HG03442 (cell line): ENCODE measurements around the gene PDZK1IP1.
A peak's percentile ranks its signal among the peaks of the same experiment; 100 is the strongest.
"Not testable (repeated sequence)": the region's sequence is repeated elsewhere in the genome, so short reads cannot be mapped to it uniquely, and the experiment has no call there.

Source experiments
- ATAC-seq: cut with Tn5 transposase; IDR thresholded peaks from one replicate; pipeline ENCODE4 v1.9.1; 2021; ENCODE audit warnings: mild to moderate bottlenecking, moderate library complexity; ENCODE audit not compliant: unreplicated experiment

PDZK1IP1 gene

DNA sequence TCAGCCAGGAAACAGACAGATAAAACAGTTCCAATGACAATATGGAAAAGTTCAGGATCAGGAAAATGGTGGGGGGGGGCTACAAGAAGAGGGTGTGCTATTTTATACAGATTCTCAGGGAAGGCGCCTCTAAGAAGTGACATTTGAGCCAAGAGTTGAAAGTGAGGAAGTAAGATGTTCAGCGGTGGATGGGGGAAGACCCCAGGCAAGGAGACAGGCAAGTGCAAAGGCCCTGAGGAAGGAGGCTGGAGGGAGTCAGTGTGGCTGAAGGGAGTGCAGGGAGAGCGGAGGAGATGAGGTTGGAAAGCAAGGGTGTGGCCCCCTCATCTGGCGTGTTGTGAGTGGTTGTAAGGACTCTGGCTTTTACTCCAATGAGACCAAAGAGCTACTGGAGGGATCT, 8.4 kb upstream of the PDZK1IP1 start:
- no peak for ATAC-seq

DNA sequence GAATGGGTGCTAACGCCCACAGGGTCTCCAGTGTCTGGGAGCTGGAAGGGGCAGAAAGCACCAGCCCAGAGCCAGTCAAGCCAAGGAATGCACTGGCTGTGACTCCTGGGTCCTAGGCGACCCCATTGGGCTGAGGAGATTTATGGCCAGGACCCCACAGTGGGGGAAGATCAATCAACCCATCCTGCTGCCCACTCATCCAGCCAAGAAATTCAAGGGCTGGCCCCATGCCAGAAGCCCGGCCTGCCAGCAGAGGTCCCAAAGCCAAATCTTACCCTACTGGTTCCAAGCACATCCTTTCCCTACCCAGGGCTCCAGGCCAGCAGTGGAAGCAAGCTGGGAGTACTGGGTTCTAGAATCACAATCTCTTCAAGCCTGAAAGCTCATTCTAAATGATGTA, 6.8 kb upstream of the PDZK1IP1 start:
- no peak for ATAC-seq

DNA sequence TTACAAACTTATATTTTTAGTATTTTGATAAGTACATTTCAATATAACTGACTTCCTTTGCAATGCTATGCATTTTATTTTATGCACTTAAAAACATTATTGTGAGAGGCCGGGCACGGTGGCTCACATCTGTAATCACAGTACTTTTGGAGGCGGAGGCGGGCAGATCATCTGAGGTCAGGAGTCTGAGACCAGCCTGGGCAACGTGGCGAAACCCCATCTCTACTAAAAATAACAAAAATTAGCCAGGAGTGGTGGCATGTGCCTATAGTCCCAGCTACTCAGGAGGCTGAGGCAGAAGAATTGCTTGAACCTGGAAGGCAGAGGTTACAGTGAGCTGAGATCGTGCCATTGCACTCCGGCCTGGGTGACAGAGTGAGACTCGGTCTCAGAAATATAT, 6.1 kb upstream of the PDZK1IP1 start:
- not testable (repeated sequence) for ATAC-seq

DNA sequence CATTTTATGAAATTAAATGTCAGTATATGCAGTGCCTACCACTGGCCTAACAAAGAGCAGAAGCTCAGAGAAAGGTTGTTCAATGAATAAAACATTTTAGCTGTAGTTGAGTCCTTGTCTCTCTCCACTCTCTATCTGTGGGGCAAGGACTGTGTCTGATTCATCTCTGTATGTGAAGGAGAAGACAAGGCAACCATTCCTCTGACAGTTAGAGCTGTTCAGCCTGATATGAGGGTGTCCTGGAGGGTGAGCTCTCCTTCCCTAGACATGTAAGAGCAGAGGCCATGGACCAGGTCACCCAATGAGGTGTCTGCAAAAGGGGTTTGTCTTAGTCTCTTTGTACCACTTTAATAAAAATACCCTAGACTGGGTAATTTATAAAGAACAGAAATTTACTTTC, 4.5 kb upstream of the PDZK1IP1 start:
- ATAC-seq = no peak

DNA sequence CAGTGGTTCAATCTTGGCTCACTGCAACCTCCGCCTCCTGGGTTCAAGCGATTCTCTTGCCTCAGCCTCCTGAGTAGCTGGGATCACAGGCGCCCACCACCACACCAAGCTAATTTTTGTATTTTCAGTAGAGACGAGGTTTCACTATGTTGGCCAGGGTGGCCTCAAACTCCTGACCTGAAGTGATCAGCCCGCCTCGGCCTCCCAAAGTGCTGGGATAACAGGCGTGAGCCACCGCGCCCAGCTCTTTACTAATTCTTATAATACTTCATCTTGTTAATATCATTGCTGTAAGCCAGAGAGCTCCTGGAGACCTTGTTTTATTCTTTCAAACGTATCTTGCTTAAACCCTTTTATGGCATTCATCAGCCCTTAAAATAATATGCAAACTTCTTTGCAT, 3.7 kb upstream of the PDZK1IP1 start:
- ATAC-seq = not testable (repeated sequence)

DNA sequence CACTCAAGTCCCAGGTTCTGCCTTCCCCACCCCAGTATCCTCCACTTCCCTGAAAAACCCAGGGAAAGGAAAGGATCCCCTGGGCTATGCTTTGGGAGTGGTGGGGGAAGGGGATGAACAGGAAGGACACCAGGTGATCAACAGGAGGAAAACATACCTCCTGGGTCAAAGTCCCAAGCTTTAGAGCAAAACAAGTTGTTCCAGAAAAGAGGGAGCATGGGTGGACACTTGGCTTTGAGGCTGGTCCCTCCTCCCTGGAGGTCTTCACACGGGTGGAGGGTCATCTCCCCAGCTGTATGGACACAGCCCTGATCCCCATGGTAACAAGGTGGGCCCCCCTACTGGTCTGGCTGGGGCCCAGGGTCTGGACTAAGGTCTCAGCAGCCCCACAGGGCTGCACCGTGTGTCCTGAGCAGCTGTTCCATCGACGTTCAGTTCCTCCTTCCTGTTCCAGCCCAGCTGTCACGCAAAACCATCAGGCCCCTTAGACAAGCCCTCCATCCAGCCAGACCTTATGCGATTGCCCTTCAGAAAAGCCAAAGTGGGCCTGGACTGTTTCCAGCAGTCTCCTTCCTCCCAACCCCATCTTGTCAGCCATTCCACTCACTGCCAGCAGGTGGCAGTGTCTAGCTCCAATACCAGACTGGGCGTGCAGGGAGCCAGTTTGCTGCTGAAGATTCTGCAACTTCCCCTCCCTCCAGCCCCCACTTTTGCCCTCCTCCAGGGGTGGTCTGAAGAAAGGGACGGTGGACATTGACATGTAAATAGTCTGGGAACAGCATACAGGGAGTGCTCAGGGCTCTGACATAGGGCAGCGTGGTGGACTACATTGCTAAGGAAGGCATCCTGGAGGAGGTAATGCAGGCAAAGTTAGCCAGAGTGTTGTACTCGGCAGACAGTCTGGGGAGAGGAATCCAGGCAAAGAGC, 2.9 kb upstream of the PDZK1IP1 start:
- ATAC-seq = peak; percentile 68

DNA sequence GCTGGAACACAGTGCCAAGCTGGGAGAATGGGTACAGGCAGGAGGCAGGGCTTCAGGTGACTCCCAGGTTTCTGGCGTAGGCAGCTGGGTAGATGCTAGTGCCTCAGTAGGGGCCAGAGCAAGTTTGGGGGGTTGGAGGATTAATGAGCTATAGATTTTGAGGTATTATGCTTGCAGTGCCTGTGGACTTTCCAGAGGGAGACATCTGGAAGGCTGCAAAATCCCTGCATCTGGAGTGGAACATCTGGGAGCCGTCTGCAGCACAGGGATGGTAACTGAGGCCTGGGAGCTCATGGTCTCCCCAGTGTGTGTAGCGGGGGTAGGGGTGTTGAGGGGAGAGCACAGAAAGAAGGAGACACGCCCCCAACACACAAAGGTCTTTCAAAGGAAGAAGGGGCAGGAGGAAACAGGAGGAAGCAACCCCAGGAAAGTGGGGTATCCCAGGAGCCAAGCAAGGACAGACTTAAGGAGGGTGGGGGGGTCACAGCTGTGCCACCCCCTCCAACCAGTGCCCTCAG, 2.2 kb upstream of the PDZK1IP1 start:
- ATAC-seq = no peak

DNA sequence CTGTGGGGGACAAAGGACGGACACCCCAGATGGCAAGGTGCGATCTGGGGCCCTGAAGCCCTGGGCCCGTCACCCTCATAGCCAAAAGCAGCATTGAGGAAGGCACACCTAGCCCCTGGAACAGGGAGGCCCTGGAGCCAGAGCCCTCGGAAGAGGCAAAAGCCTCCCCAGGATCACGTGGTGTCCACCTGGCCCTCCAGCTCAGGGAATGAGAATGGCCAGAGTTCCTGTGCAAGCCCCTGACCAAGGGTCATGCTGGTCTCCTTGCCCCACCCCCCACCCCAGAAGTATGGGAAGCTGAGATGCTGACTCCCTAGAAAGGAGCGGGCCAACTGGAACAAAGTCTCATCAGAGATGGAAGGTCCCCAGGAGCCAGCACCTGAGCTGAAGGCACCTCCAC, 1.0 kb upstream of the PDZK1IP1 start:
- no peak for ATAC-seq

DNA sequence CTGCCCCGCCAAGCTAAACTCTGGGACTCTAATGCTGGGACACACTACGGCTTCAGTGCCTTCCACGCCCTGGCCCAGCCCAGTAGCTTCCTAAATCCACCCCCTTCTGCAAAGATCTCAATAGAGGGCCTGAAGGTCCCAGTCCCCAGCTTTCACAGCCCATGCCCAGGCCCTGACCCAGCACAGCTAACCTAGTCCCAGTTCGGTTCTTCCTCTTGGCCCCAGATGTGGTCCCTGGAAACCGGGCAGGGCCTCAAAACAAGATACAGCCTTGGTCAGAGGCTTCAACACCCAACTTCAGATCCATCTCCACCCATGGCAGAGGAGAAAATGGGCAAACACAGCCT, 646 bp upstream of the PDZK1IP1 start:
- no peak for ATAC-seq

DNA sequence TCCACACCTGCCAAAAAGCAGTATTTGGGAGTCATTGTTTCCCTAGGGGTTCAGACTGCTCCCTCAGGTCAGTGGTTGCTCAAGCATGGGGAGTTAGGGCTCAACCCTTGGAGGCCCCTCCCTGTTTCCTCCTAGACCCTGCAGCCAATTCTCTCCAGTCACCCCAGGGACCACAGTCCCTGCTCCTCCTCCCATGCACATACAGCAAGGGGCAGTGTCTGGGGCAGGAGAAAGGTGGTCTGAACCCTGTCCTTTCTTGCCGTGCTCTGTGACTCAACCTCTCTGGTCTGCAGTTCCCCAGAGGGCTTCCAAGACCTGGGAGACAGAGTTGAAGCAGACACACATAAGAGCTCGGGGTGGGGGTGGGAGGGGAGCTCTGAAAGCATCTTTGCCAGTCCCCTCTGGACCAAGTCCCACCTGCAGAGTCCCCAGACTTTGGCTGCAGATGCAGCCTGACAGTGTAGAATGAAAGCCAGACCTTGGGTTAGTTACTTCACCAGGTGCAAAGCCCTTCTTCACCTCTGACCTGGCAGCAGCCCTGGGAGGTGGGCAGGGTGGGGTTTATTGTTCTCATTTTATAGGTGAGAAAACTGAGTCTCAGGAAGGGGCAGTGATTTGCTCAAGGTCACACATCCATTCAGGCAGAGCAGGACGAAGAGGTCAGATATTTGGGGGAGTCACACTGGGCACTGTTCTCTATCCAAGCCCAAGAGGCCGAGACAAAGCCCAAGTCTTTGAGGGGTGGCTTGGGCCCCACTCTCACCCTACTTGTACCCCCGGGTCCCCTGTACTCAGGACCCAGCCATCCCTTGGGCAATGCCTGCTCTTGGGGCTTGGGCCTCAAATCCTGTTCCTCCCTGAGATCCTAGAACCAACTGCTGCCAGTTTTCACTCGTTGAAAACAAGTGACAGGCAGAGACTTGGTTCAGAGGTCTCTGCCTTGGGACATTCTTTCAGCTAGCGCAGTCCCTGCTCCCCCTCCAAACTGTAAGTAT, 748 bp downstream of the PDZK1IP1 start:
- no peak for ATAC-seq

DNA sequence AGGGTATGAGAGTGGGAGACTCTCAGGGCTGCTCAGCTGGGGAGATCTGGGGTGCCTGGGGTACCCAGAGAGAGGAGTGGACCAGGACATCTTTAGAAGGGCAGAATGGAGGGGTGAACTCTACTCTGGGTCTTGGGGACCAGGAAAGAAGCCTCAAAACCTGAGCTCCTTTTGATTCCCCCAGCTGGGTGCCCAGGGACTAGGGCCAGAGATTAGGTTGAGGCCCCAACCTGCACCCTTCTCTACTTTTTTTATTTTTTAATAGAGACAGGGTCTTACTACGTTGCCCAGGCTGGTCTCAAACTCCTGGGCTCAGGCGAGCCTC, 1.9 kb downstream of the PDZK1IP1 start:
- no peak for ATAC-seq

DNA sequence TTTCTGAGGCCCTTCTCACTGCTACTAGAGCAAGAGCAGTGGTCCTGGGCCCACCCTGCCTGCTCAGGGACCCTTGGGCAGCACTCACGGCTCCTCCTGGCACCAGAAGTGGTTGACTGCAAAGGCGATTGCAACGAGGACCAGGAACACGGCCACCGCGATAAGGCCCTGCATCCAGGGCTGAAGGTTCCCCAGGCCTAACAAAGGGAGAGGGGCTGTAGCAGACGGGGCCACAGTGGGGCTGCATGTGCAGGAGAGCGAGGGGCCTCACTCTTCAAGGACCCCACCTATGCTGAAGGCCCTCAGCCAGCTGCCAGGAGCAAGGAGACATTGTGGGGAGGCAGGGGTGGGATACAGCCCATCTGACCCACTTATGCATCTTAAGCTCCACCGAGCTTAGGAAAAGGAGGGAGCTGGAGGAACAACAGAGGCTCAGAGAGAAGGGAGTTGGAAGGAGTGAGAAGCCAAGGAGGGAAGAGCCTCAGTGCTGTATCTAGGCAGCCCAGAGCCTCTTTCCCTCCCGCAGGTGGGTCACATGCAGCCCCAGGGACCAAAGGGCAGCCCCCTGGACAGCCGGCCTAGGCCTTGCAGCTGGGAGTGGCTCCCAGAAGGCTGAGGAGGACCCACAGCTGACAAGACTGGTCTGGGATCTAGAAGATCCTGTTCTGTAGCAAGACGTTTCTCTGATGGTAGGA, 2.5 kb downstream of the PDZK1IP1 start:
- ATAC-seq = no peak

DNA sequence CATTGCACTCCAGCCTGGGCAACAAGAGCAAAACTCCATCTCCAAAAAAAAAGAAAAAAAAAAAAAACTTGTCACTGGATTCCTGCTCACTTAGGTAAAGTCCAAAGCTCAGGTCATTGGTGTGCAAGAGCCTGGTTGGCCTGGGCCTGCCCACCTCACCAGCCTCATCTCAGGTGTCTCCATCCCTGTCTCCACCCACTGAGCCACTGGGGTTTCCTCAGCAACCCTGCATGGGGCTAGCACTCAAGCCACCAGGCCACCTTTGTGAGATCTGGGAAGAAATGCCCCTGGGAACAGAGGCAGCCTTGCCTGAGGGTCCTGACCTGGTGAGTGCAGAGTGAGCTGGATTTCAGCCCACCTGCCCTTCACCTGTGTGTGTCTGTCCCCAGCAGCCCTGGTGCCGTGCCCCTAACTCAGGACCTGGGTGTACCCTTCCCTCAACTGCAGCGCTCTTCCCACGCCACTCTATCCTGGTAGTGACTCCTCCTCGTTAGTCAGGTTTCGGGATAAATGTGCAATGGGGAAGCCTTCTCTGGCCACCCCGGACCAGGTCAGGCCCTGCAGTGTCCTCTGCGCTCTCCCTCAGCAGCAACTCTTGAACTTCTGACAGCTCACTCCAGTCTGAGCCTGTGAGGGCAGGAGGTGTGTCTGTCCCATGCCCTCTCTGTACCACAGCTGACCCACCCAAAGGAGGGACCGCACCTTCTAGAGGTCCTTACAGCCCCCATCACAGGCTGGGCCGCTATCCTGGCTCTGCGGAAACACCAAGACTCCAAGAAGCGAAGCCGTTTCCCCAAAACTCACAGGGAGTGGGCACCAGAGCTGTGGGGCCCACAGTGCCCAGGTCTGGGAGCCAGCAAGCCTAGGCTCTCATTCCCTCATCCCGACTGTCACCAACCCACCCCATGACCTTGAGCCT, 3.3 kb downstream of the PDZK1IP1 start:
- no peak for ATAC-seq

DNA sequence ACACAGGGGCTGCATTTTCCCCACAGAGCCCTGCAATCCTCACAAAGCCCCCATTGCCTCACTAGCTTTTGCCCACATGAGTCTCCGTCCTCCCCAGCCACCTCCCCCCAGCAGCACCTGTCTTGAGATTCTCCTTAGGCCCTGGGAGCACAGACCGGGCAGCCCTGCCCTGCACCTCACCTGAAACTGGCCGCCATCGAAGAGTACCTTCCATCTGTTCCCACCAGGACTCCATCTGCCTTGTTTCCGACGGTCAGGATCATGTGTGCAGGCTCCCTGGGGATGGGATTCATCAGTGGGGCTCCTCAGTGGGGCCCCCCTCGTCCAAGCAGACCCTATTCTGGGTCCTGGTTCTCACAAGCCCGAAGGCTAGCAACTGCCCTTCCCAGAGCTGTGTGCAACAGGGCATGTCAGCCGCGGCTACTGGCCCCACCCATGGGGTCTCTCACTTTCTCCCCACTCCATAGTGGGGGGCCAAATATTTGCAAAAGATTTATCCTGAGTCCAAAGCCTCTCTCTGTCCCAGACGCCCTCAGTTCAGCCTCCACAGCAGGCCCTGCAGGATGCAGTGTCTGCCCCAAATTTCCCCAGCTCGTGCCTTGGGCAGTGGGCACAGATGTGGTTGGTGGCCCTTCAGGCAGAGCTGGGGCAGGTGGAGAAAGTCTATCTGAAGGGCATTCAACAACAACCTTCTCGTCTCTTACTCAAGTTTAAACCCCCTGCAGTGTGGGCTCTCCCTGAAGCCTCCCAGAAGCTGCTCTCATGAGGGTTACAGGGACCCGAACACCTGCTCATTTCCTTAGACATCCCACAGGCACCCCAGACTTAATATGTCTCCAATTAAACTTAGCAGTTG, 4.8 kb downstream of the PDZK1IP1 start:
- no peak for ATAC-seq

DNA sequence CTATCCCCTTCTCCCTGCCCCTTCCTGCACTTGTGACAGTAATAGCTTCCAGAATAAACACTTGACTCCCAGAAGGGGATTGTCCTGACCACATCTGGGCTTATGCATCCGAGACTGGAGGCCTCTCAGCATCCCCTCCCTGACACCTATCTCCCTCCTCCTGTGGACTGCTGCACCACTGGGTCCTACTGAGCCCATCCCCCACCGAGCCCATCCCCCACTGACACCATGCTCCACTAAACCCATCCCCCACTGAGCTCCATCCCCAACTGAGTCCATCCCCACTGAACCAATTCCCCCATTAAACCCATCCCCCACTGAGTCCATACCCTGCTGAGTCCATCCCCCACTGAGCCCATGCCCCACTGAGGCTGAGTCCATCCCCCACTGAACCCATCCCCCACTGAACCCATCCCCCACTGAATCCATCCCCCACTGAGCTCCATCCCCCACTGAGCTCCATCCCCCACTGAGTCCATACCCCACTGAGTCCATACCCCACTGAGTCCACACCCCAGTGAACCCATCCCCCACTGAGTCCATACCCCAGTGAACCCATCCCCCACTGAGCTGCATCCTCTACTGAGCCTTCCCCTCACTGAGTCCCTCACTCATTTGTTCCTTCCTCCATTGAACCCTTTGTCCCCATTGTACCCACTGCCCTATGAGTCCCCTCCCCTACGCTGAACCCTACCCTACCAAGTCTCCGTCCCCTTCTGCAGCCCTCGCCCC, 5.6 kb downstream of the PDZK1IP1 start:
- ATAC-seq = no peak

DNA sequence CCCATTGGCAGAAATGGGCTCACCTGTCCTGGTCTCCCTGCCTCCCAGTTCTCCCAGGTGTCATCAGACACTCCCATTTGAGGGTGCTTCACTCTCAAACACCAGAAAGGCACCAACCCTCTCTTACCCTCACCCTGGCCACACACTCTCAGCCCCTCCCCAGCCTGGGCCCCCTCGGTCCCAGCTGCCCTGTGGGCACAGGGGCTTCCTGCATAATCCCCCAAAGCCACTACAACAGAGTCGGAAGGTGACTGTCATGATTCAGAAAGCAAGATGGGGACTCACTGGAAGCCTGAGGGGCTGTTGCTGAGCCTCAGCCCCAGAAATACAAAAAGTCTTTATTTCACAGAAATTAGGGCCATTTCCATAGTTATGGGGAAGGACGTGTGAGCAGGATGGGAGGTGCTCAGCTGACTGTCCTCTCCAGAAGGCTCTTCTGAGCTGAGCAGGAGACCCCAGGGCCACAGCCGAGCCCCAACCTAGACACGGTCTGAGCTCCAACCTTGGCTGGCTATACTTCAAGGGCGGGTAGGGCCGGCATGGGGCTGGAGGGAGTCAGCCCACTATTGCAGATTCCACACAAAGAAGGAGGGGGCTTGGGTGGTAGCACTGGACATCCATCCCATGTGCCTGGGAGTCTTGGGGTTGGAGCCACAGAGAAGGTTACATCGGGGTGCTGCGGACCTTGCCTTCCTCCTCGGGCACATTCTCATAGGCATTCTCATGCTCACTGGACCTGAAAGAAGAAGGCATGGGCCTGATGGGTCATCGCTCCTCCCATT, 6.3 kb downstream of the PDZK1IP1 start:
- no peak for ATAC-seq

DNA sequence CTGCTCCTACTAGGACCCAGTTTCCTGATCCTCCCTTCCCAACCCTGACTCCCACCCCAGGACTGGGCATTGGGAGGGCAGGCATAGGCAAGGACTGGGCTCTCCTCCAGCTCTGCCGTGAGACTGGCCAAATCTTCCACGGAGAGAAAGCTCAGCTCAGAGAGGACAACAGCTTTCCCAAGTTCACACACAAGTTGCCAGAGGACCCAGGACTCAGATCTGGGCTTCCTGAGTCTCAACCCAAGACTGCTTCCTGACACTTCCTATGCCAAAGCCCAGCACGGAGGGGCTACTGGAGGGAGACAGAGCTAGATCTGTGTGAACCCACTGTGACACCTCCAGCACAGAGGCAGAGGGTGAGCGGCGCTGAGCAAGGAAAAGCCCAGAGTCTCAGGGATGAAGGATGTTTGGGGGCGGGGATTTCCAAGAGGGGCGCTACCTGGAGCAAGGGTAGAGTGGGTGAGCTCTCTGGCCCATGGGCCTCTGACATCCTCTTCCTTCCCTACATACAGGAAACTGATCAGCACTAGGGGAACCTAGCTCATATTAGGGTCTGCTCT, 7.1 kb downstream of the PDZK1IP1 start:
- ATAC-seq = no peak
